Nephron (organoid): ENCODE measurements around the gene ETS1.

ENCODE experiments used
- H3K27ac Mint-ChIP-seq, 3 experiments: 2 replicates each; pipeline ENCODE4 v1.8.0; 2020; ENCODE audit warnings: mixed read lengths in 3 of 3, mild to moderate bottlenecking in 2 of 3, moderate library complexity in 1 of 3
- H3K27me3 Mint-ChIP-seq: 2 replicates; pipeline ENCODE4 v1.8.0; 2021; ENCODE audit warnings: low read depth, mild to moderate bottlenecking, moderate library complexity, mixed read lengths
- H3K36me3 Mint-ChIP-seq: 2 replicates; pipeline ENCODE4 v1.8.0; 2020; ENCODE audit warnings: low read depth, mixed read lengths
- H3K4me1 Mint-ChIP-seq: 2 replicates; pipeline ENCODE4 v1.8.0; 2020; ENCODE audit warnings: mixed read lengths
- H3K4me3 Mint-ChIP-seq, 3 experiments: 2 replicates each; pipeline ENCODE4 v1.8.0; 2020; ENCODE audit warnings: mild to moderate bottlenecking in 3 of 3, mixed read lengths in 3 of 3, moderate library complexity in 2 of 3
- H3K9me3 Mint-ChIP-seq: 2 replicates; pipeline ENCODE4 v1.8.0; 2020; ENCODE audit warnings: mixed read lengths
- CTCF ChIP-seq, 3 experiments: fragments of 200-600 bp; sonication (generic); IDR thresholded peaks; one replicate each; pipeline ENCODE4 v1.5.0; 2021; ENCODE audit warnings: antibody characterized with exemption in 3 of 3; ENCODE audit not compliant: unreplicated experiment in 3 of 3

The ETS1 gene

GRCh38 chr11:128590587-128590986 is 3.2 kb upstream of the ETS1 start:
- TF ChIP-seq CTCF (IDR thresholded peaks at IDR 0.05; ENCODE audit: unreplicated experiment in 3 of 3) = no peak
- H3K27ac Mint-ChIP-seq = no peak overlapping the region
- peaks cover 77% of the 10 kb centered on the region for H3K27me3 Mint-ChIP-seq
- H3K4me3 Mint-ChIP-seq = no peak overlapping the region
- H3K4me1 Mint-ChIP-seq = peaks cover 14% of the 10 kb centered on the region
- H3K9me3 Mint-ChIP-seq = no peaks in the 10 kb centered on the region
- H3K36me3 Mint-ChIP-seq = no peaks in the 10 kb centered on the region

GRCh38 chr11:128589998-128590397 is 2.6 kb upstream of the ETS1 start:
- H3K36me3 Mint-ChIP-seq = no peaks in the 10 kb centered on the region
- H3K9me3 Mint-ChIP-seq = no peaks in the 10 kb centered on the region
- no peak overlapping the region for H3K4me3 Mint-ChIP-seq
- no peak for TF ChIP-seq CTCF (IDR thresholded peaks at IDR 0.05; ENCODE audit: unreplicated experiment in 3 of 3)
- peaks cover 75% of the 10 kb centered on the region for H3K27me3 Mint-ChIP-seq
- peaks cover 14% of the 10 kb centered on the region for H3K4me1 Mint-ChIP-seq
- H3K27ac Mint-ChIP-seq = no peak overlapping the region

GRCh38 chr11:128588093-128588492 is 735 bp upstream of the ETS1 start:
- H3K36me3 Mint-ChIP-seq = no peaks in the 10 kb centered on the region
- TF ChIP-seq CTCF (IDR thresholded peaks at IDR 0.05; ENCODE audit: unreplicated experiment in 3 of 3) = no peak
- H3K4me3 Mint-ChIP-seq = no peak overlapping the region
- H3K4me1 Mint-ChIP-seq = peaks cover 25% of the 10 kb centered on the region
- no peaks in the 10 kb centered on the region for H3K9me3 Mint-ChIP-seq
- H3K27me3 Mint-ChIP-seq = peaks cover 77% of the 10 kb centered on the region
- no peak overlapping the region for H3K27ac Mint-ChIP-seq

GRCh38 chr11:128586689-128587088 is 669 bp downstream of the ETS1 start:
- no peaks in the 10 kb centered on the region for H3K9me3 Mint-ChIP-seq
- H3K27me3 Mint-ChIP-seq = peaks cover 63% of the 10 kb centered on the region
- H3K4me1 Mint-ChIP-seq = peaks cover 39% of the 10 kb centered on the region
- H3K36me3 Mint-ChIP-seq = no peaks in the 10 kb centered on the region
- TF ChIP-seq CTCF (IDR thresholded peaks at IDR 0.05; ENCODE audit: unreplicated experiment in 3 of 3) = no peak
- peak overlapping the region; percentile 74 to 87 (median 85) for H3K4me3 Mint-ChIP-seq
- peak overlapping the region; percentile 24 to 65 (median 61) for H3K27ac Mint-ChIP-seq

GRCh38 chr11:128585498-128586238 is 1.7 kb downstream of the ETS1 start:
- peaks cover under 1% of the 10 kb centered on the region for H3K36me3 Mint-ChIP-seq
- TF ChIP-seq CTCF (IDR thresholded peaks at IDR 0.05; ENCODE audit: unreplicated experiment in 3 of 3) = no peak
- H3K4me1 Mint-ChIP-seq = peaks cover 49% of the 10 kb centered on the region
- peak overlapping the region; percentile 74 to 87 (median 85) for H3K4me3 Mint-ChIP-seq
- H3K27ac Mint-ChIP-seq = peak overlapping the region; percentile 4 to 61 (median 20)
- H3K27me3 Mint-ChIP-seq = peaks cover 53% of the 10 kb centered on the region
- no peaks in the 10 kb centered on the region for H3K9me3 Mint-ChIP-seq

GRCh38 chr11:128584253-128584652 is 3.1 kb downstream of the ETS1 start:
- TF ChIP-seq CTCF (IDR thresholded peaks at IDR 0.05; ENCODE audit: unreplicated experiment in 3 of 3) = no peak
- peaks cover 60% of the 10 kb centered on the region for H3K4me1 Mint-ChIP-seq
- peaks cover 46% of the 10 kb centered on the region for H3K27me3 Mint-ChIP-seq
- peaks cover 6% of the 10 kb centered on the region for H3K36me3 Mint-ChIP-seq
- no peaks in the 10 kb centered on the region for H3K9me3 Mint-ChIP-seq
- H3K27ac Mint-ChIP-seq = no peak overlapping the region
- peak overlapping the region in 2 of 3 experiments; percentile 18 to 73 for H3K4me3 Mint-ChIP-seq
